NCI-H748 (cell line): Measurements from ENCODE around the gene AURKAIP1.
A peak's percentile ranks its signal among the peaks of the same experiment; 100 is the strongest.
"Not testable (repeated sequence)": the region's sequence is repeated elsewhere in the genome, so short reads cannot be mapped to it uniquely, and the experiment has no call there.

Source experiments
- DNase-seq: peaks from one replicate; lab custom pipeline; 2025; ENCODE audit not compliant: unreplicated experiment; lab: John Stamatoyannopoulos, UW

Gene AURKAIP1

DNA sequence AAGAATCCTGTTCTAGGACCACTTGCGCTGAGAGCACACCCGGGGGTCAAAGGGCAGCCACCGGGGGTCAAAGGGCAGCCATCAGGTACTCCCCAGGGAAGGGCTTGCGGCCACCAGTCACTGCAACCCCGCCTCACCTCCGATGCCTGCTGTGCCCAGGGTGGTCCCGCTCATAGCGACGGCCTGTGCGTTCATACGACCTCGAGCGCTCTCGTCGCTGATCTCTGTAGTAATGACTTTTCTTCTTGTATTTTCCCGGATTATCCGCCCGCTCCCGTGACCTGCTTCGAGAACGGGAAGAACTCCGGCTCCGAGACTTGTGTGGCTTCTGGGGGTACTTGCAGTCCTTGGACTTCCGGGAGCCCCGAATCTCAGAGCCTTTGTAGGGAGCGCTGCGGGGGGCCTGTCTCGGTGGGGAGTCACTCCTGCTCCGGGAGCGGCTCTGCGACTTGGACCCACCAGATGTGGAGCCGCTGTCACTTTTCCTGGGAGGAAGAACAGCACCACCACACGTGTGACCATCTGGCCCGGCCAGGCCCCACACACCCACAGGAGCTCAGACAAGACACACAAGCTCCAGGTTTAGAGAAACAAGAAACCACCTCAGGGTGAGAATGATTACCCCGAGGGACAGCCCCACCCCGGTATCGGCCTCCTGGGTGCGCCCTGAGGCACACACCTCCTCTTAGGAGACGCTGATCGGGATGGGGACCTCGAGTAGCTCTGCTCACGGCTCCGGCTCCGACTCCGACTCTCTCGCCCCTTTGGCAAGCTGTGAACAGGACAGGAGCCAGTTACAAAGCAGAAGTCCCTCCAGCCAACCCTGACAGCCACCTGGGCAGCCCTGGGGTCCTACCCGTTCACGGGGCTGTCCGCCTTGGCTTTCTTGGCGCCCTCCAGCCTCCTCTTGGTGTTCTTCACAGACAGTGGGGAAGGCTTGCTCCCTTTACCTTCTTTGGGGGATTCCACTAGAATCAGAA, 12.4 kb upstream of the AURKAIP1 start:
- no peak for DNase-seq

DNA sequence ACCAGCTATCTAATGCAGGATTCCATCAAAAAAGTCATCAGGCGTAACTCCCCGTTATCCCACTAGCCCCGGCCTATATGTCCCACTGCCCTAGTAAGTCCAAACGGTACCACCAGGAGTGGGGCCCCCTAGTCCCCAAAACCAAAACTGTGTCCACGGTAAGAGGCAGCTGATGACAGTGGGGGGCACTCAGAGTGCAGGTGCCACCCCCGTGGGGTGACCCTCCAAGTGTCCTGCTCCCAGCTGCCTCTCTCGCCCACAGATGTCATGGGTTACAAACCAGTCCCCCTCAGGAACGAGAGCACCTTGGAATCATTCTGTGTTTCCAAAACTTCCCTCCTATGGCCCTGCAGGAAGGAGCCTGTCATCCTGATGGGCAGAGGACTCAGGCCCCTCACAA, 10.9 kb upstream of the AURKAIP1 start:
- DNase-seq = no peak

DNA sequence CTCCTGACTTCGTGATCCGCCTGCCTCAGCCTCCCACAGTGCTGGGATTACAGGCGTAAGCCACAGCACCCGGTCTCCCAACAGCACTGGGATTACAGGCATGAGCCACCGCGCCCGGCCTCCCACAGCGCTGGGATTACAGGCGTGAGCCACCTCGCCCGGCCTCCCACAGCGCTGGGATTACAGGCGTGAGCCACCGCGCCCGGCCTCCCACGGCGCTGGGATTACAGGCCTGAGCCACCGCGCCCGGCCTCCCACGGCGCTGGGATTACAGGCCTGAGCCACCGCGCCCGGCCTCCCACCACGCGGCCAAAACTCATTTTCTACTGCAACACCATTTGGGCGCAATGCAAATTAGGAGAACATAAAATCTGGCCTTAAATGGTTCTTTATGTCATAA, 10.3 kb upstream of the AURKAIP1 start:
- DNase-seq = not testable (repeated sequence)

DNA sequence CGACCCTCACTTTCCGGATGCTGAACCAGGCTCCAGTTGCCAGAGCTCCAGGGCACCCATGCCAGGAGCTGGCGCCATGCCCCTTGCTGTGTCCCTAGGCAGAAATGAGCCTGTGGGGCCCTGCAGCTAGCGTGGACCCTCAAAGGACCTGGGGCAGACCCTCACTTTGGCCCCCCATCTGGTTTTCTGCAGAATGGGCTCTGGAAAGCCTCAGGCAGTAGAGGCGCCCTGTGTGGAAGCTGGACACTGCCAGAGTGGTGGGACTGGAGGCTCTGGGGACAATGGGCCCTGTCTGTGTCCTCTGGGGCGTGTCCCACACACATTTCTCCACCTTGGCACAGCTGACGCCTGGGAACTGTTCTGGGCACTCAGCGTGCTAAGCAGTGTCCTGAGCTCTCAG, 6.3 kb upstream of the AURKAIP1 start:
- DNase-seq = no peak

DNA sequence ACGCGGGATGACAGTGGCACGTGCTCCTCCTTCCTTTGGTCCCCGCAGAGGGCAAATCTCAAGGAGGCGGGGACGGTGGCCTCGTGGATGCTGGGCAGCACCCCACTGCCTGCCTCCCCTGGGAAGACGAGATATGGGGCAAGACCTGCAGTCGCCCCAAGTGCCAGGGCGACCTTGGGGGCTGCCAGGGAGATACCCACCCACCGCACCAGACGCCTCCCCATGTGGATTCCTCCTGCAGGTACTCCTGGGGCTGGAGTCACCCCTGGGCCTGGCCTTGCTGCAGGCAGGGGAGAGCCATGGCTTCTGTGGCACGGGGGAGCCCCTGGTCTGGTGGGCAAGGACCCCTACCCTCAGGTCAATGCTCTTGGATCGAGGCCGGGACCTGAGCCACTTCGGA, 5.9 kb upstream of the AURKAIP1 start:
- no peak for DNase-seq

DNA sequence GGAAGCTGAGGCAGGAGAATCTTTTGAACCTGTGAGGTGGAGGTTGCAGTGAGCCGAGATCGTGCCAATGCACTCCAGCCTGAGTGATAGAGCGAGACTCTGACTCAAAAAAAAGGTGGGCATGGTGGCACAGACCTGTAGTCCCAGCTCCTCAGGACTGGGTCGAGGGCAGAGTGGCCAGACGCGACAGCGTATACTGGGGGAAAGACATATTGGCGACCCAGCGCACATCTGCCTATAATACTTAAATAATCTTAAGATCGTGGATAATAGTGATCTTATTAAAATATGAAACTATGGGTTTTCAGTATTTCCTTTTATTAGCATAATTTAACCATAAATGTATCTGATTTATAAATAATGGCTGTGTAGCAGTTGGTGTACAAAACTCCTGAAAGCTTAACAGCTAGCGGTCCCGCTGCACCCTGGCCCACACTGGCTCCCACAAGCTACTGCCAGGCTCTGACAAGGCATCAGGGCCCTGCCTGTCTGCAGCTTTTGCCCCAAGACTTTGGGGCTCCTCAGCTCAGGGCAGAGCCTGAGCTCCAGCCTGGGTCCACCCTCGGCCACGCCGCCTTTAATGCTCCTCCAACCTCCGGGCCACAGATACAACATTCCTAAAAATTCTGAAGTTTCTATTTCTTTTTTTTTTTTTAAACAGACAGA, 2.7 kb upstream of the AURKAIP1 start:
- no peak for DNase-seq

GRCh38 chr1:1376551-1377226, 1.7 kb upstream of the AURKAIP1 start:
- DNase-seq = no peak

GRCh38 chr1:1374589-1374928, 448 bp downstream of the AURKAIP1 start:
- DNase-seq = peak; percentile 13

DNA sequence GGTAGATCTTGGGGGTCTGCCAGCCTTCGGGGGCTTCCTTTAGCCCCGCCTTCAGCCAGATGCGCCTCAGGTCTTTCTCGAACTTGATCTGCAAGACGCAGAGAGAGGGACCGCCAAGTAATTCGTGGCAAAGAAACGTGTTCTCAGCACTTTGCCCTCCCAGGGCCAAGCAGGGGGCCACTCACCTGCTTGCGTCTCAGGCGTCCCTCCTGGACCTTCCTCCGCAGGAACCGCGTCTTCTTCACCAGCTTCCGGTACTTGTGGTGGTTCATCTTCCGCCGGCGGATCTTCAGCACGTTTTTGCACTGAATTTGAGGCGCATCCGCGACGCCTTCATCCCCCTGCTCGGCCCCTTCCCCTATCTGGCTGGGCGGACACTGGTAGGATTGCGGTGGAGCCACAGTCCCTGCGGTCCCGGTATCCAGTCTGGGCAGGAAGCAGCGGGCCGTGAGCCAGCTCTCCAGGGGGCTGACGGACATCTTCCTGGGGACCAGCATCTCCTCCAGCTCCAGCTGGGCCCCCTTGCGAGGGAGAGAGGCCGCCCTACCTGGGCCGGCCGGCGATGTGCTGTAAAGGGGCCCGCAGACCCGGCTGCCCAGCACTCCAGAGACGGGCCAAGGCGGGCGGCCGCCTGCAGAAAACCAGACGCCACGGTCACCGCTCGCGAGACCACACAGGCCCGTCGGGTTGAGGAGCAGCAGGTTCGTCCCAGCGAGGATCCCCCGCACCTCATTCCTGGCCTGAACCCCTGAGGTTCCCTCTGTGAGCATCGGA, 1.0 kb downstream of the AURKAIP1 start:
- no peak for DNase-seq

- DNase-seq = no peak
These were observed 1.8 kb downstream of the AURKAIP1 start for GRCh38 chr1:1373051-1373814.

- DNase-seq = peak; percentile 42
These were observed 3.0 kb downstream of the AURKAIP1 start for GRCh38 chr1:1371746-1372711.

- DNase-seq = no peak
These were observed 3.7 kb downstream of the AURKAIP1 start for GRCh38 chr1:1371364-1371745.

DNA sequence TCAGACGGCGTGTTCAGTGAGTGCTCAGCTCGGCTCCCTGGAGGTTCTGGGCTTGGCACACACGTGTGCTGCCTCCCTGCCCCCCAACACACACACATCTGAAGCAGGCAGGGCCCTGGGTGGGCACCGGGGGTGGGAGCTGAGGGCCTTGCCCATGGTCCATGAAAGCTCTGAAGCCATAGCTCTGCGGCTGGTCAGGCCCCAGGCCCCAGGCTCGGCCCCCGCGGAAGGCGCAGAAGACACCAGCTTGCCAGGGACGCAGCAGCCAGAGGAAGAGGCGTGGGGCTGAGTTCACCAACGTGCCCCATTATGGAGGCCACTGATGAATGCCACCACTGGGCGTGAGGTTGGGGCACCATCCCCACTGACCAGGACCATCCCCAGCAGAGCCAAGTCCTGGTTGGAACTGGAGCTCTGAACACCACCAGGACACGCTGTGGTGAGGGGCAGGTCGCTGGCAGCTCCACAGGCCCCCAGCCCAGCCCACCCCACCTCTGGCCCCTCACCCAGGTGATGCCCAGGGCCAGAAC, 4.2 kb downstream of the AURKAIP1 start:
- DNase-seq = no peak

GRCh38 chr1:1370094-1370493, 4.9 kb downstream of the AURKAIP1 start:
- not testable (repeated sequence) for DNase-seq

DNA sequence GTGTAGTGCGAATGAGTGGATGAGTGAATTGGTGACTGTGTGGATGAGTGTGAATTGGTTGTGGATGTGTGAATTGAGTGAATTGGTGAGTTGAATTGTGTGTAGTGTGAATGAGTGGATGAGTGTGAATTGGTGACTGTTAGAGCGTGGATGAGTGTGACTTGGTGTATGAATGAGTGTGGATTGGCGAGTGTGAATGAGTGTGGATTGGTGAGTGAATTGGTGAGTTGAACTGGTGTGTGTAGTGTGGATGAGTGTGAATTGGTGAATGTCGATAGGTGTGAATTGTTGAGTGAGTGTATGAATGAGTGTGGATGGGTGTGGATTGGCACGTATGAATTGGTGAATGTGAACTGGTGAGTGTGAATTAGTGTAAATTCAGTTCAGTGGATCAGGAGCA, 7.7 kb downstream of the AURKAIP1 start:
- no peak for DNase-seq

DNA sequence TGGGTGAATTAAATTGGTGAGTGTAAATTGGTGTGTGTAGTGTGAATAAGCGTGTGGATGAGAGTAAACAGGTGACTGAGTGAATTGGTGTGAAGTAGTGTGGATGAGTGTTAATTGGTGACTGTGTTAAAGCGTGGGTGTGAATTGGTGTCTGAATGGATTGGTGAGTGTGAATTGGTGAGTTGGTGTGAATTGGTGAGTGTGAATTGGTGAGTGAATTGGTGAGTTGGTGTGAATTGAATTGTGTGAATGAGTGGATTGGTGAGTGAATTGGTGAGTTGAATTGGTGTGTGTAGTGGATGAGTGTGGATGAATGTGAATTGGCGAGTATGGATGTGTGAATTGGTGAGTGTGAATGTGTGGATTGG, 8.3 kb downstream of the AURKAIP1 start:
- DNase-seq = no peak

DNA sequence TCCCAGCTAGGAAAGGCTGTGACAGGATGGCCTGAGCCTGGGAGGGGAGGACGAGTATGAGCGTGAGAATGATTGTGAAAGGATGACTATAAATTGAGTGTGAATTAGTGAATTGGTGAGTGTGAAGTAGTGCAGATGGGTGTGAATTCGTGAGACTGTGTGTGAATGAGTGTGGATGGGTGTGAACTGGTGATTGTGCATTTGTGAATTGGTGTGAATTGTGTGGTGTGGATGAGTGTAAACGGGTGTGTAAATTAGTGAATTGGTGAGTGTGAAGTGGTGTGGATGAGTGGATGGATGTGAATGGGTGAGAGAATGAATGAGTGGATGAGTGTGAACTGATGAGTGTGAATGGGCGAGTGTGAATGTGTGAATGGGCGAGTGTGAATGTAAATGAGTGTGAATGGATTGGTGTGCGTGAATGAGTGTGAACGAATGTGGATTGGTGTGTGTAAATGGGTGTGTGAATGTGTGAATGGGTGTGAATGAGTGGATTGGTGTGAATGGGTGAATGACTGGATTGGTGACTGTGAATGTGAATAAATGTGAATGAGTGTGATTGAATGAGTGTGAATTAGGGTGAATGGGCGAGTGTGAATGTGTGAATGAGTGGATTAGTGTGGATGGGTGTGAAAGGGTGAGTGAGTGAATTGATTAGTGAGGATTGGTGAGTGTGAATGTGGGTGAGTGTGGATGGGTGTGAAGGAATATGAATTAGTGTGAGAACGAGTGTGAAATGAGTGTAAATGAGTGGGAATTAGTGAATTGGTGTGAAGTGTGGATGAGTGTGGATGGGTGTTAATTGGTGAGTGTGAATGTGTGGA, 8.9 kb downstream of the AURKAIP1 start:
- no peak for DNase-seq

DNA sequence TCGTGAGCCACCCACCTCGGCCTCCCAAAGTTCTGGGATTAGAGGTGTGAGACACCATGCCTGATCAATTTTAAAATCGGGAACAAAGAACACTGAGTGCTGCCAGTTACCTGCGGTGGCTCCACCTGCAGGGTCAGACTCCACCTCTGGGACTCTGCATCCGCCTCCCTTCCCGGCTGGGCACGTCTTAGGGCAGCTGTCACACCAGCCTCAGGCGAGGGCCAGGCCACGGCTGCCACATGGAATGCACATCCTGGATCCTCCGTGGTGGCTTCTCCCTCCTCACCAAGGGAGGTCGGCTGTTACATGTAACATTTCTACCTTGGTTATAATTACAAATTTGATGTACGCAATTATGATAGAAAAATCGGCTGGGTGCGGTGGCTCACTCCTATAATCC, 10.7 kb downstream of the AURKAIP1 start:
- DNase-seq = no peak
